Measurements from ENCODE around the gene ZNF675.
"Not testable (repeated sequence)": the region's sequence is repeated elsewhere in the genome, so short reads cannot be mapped to it uniquely, and the experiment has no call there.

DNA sequence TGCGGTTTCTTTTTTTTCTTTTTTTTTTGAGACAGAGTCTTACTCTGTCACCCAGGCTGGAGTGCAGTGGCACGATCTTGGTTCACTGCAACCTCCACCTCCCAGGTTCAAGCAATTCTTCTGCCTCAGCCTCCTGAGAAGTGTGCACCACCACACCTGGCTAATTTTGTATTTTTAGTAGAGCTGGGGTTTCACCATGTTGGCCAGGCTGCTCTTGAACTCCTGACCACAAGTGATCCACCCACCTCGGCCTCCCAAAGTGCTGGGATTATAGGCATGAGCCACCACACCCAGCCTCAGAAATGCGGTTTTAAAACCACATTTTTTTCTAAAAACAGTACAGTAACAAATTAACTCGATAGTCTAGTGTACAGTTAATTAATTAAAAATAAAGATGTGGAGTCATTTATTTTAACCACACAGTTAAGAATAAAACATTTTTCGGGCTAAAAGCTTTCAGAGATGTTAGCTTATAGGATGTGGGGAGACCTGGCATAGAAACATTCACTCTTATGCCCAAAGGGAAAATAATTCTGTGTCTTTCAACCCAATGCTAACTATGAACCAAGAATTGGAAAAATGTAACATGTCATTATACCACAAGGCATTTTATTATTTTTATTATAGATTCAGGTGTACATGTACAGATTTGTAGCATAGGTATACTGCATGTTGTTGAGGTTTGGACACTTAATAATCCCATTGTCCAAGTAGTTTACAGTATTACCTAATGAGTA, 43.9 kb upstream of the ZNF675 start:
- TF ChIP-seq, protein P1, sequence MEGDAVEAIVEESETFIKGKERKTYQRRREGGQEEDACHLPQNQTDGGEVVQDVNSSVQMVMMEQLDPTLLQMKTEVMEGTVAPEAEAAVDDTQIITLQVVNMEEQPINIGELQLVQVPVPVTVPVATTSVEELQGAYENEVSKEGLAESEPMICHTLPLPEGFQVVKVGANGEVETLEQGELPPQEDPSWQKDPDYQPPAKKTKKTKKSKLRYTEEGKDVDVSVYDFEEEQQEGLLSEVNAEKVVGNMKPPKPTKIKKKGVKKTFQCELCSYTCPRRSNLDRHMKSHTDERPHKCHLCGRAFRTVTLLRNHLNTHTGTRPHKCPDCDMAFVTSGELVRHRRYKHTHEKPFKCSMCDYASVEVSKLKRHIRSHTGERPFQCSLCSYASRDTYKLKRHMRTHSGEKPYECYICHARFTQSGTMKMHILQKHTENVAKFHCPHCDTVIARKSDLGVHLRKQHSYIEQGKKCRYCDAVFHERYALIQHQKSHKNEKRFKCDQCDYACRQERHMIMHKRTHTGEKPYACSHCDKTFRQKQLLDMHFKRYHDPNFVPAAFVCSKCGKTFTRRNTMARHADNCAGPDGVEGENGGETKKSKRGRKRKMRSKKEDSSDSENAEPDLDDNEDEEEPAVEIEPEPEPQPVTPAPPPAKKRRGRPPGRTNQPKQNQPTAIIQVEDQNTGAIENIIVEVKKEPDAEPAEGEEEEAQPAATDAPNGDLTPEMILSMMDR (IDR thresholded peaks at IDR 0.05), result not testable (repeated sequence)
- not testable (repeated sequence) for TF ChIP-seq POLR2AphosphoS5, POLR2A (IDR thresholded peaks at IDR 0.05)

All from prostate gland (tissue), 2 donors.